OCI-LY7 (cell line): ENCODE results near the gene MRPS34. TPM values are rescaled to one million over a fixed set of nuclear protein-coding genes. Genes with fewer than 3 reads are reported as not detected.
A peak's percentile ranks its signal among the peaks of the same experiment; 100 is the strongest.

Experiments used
- BruUV-seq: library from RNA; stranded (reverse); fragments of 400-500 nt; replicated peaks from 2 replicates; lab custom pipeline; 2021; lab: Mats Ljungman, UMichigan
- CTCF ChIA-PET: fragments of 300-600 bp; sonication (Branson Sonifier 250); formaldehyde crosslinking; loops from one replicate; lab custom pipeline; 2022; ENCODE audit warnings: antibody characterized with exemption; ENCODE audit not compliant: unreplicated experiment; lab: Charles Lee
- POLR2A ChIA-PET: fragments of 300-600 bp; sonication (Branson Sonifier 250); formaldehyde crosslinking; loops from one replicate; lab custom pipeline; 2022; ENCODE audit warnings: antibody characterized with exemption; lab: Charles Lee
- DNase-seq: peaks from one replicate; pipeline ENCODE4 v3.0.0-alpha.2; 2015; ENCODE audit warnings: low spot score
- H2AFZ ChIP-seq: fragments of 200-600 bp; sonication (generic), shearing (Covaris generic); 2 replicates; pipeline ENCODE4 v1.6.1; 2014; ENCODE audit warnings: mild to moderate bottlenecking, antibody characterized with exemption, low read length, moderate library complexity
- H3K27ac ChIP-seq: fragments of 200-600 bp; sonication (generic); 2 replicates; pipeline ENCODE4 v1.5.1; 2014; ENCODE audit warnings: mixed run types, low read depth, mild to moderate bottlenecking, moderate library complexity, low read length, inconsistent platforms; ENCODE audit not compliant: poor library complexity, severe bottlenecking
- H3K36me3 ChIP-seq: fragments of 200-600 bp; sonication (generic); 2 replicates; pipeline ENCODE4 v1.6.1; 2014; ENCODE audit warnings: mild to moderate bottlenecking, antibody characterized with exemption, low read length, moderate library complexity, mixed read lengths; ENCODE audit not compliant: insufficient read depth
- H3K4me1 ChIP-seq: fragments of 200-600 bp; sonication (generic); 2 replicates; pipeline ENCODE4 v1.5.1; 2014; ENCODE audit warnings: mild to moderate bottlenecking, low read length; ENCODE audit not compliant: insufficient read depth, poor library complexity, severe bottlenecking
- H3K4me2 ChIP-seq: fragments of 200-600 bp; sonication (generic); 2 replicates; pipeline ENCODE4 v1.6.1; 2014; ENCODE audit warnings: mild to moderate bottlenecking, low read length
- H3K4me3 ChIP-seq: fragments of 200-600 bp; sonication (generic); 2 replicates; pipeline ENCODE4 v1.5.1; 2014; ENCODE audit warnings: mild to moderate bottlenecking, low read depth, low read length; ENCODE audit not compliant: poor library complexity, severe bottlenecking
- H3K79me2 ChIP-seq: fragments of 200-600 bp; sonication (generic); 2 replicates; pipeline ENCODE4 v1.6.1; 2016; ENCODE audit warnings: low read depth, mild to moderate bottlenecking, low read length, moderate library complexity, mixed read lengths; ENCODE audit not compliant: insufficient read depth
- H3K9me2 ChIP-seq: fragments of 200-600 bp; sonication (generic); 2 replicates; pipeline ENCODE4 v1.6.1; 2016; ENCODE audit warnings: mild to moderate bottlenecking, low read length, mixed read lengths; ENCODE audit not compliant: insufficient read depth
- H3K9me3 ChIP-seq: fragments of 200-600 bp; sonication (generic); 2 replicates; pipeline ENCODE4 v1.6.1; 2014; ENCODE audit warnings: mild to moderate bottlenecking, mixed run types, low read length, mixed read lengths
- H4K20me1 ChIP-seq: fragments of 200-600 bp; sonication (generic); 2 replicates; pipeline ENCODE4 v1.6.1; 2014; ENCODE audit warnings: mild to moderate bottlenecking, antibody characterized with exemption, low read length, moderate library complexity, mixed read lengths; ENCODE audit not compliant: insufficient read depth
- CTCF ChIP-seq: fragments of 200-600 bp; sonication (generic); conservative IDR thresholded peaks from 2 replicates; pipeline ENCODE4 v1.5.1; 2014; ENCODE audit warnings: mild to moderate bottlenecking, antibody characterized with exemption, low read length, moderate library complexity, mixed read lengths
- EZH2phosphoT487 ChIP-seq: fragments of 200-600 bp; sonication (generic); IDR thresholded peaks from 2 replicates; pipeline ENCODE4 v1.6.1; 2018; ENCODE audit warnings: low read depth, borderline replicate concordance, mild to moderate bottlenecking, mixed run types, antibody characterized with exemption, low read length, moderate library complexity, mixed read lengths
- intact Hi-C: fragments of 100-400 bp; cut with micrococcal nuclease; formaldehyde crosslinking; loops from one replicate; pipeline ENCODE4 v1.10.0; 2022; ENCODE audit not compliant: unreplicated experiment
- total RNA-seq, 2 experiments: library from RNA; depleted of rRNA in 1 of 2; stranded (reverse); fragments of >200 nt in 1 of 2; shearing (Covaris generic) in 1 of 2; gene quantifications; 2 replicates each; pipeline ENCODE4 v1.2.3, GENCODE V29; 2014 to 2022

MRPS34 gene
- total RNA-seq, 2 experiments from 2014 or later, result 170 to 196 TPM

- CTCF ChIA-PET, result no interaction called here
- no peak for TF ChIP-seq CTCF
- no peak for TF ChIP-seq EZH2phosphoT487
Measured at GRCh38 chr16:1745181-1745899, 27.6 kb downstream of the MRPS34 start.

GRCh38 chr16:1744338-1744840 is 28.5 kb downstream of the MRPS34 start:
- H3K36me3 ChIP-seq, result peaks cover 50% of the 10 kb centered on the region; the same call in 1 of the 2 replicates
- H3K27ac ChIP-seq, result no peak overlapping the region
- no peaks in the 10 kb centered on the region for H4K20me1 ChIP-seq
- intact Hi-C loops, result no loop called here
- TF ChIP-seq EZH2phosphoT487 (no peak), CTCF (no peak)
- ChIA-PET CTCF (no interaction called here), POLR2A (interaction anchor here (0.5 kb wide), 1 partner anchor 62 kb away, joined by 3 read pairs; no protein-coding TSS in a partner anchor)
- no peak overlapping the region for H3K4me2 ChIP-seq
- H3K79me2 ChIP-seq, result no peaks in the 10 kb centered on the region
- no peaks in the 10 kb centered on the region for H3K4me1 ChIP-seq
- no TSS peak for BruUV-seq
- H2AFZ ChIP-seq, result no peak overlapping the region
- no peak overlapping the region for H3K4me3 ChIP-seq
- H3K9me2 ChIP-seq, result no peaks in the 10 kb centered on the region
- H3K9me3 ChIP-seq, result 0 out of 2 replicates have a peak, but pooled peaks cover 4% of the 10 kb centered on the region
- no peak for DNase-seq

More at GRCh38 chr16:1745181-1745899, 27.6 kb downstream of the MRPS34 start:
- Histone ChIP-seq H2AFZ (no peak overlapping the region), H3K9me3 (no peaks in the 10 kb centered on the region), H4K20me1 (no peaks in the 10 kb centered on the region), H3K4me3 (no peak overlapping the region), H3K79me2 (no peaks in the 10 kb centered on the region), H3K4me1 (no peaks in the 10 kb centered on the region), H3K4me2 (no peak overlapping the region), H3K36me3 (peaks cover 53% of the 10 kb centered on the region; the same call in 1 of the 2 replicates), H3K9me2 (no peaks in the 10 kb centered on the region), H3K27ac (no peak overlapping the region)
- intact Hi-C loops, result no loop called here
- DNase-seq, result no peak
- TSS peak; percentile 44 for BruUV-seq
- POLR2A ChIA-PET, result no interaction called here
